GM23248 (cell line): ENCODE results near the gene ZNF541. TPM values are rescaled to one million over a fixed set of nuclear protein-coding genes. Genes with fewer than 3 reads are reported as not detected.

ENCODE experiments used
- DNase-seq: peaks from one replicate; pipeline ENCODE4 v3.0.0-alpha.2; 2015
- H2AFZ ChIP-seq: fragments of 200-600 bp; sonication (generic); 2 replicates; pipeline ENCODE4 v1.6.1; 2016; ENCODE audit warnings: antibody characterized with exemption
- H3F3A ChIP-seq: fragments of 200-600 bp; sonication (generic); 2 replicates; pipeline ENCODE4 v1.6.1; 2016; ENCODE audit warnings: mild to moderate bottlenecking, antibody characterized with exemption, mixed run types; ENCODE audit not compliant: insufficient read depth
- H3K27ac ChIP-seq: fragments of 200-600 bp; sonication (generic); 2 replicates; pipeline ENCODE4 v1.5.1; 2016; ENCODE audit warnings: mild to moderate bottlenecking
- H3K27me3 ChIP-seq: fragments of 200-600 bp; sonication (generic); replicated peaks from 2 replicates; pipeline ENCODE4 v1.6.1; 2016; ENCODE audit warnings: mild to moderate bottlenecking; ENCODE audit not compliant: insufficient read depth
- H3K36me3 ChIP-seq: fragments of 200-600 bp; sonication (generic); 2 replicates; pipeline ENCODE4 v1.6.1; 2016; ENCODE audit warnings: low read depth, mild to moderate bottlenecking
- H3K4me1 ChIP-seq: fragments of 200-600 bp; sonication (generic); 2 replicates; pipeline ENCODE4 v1.6.1; 2016; ENCODE audit warnings: mild to moderate bottlenecking; ENCODE audit not compliant: insufficient read depth
- H3K4me2 ChIP-seq: fragments of 200-600 bp; sonication (generic); one replicate; pipeline ENCODE4 v1.6.1; 2016; ENCODE audit warnings: mild to moderate bottlenecking; ENCODE audit not compliant: unreplicated experiment
- H3K4me3 ChIP-seq: fragments of 200-600 bp; sonication (generic); 2 replicates; pipeline ENCODE4 v1.5.1; 2016; ENCODE audit warnings: mild to moderate bottlenecking
- H3K79me2 ChIP-seq: fragments of 200-600 bp; sonication (generic); 2 replicates; pipeline ENCODE4 v1.6.1; 2016; ENCODE audit warnings: mild to moderate bottlenecking; ENCODE audit not compliant: insufficient read depth
- H3K9ac ChIP-seq: fragments of 200-600 bp; sonication (generic); 2 replicates; pipeline ENCODE4 v1.6.1; 2016; ENCODE audit warnings: mild to moderate bottlenecking
- H3K9me2 ChIP-seq: fragments of 200-600 bp; sonication (generic); 2 replicates; pipeline ENCODE4 v1.6.1; 2016; ENCODE audit warnings: mixed run types, mild to moderate bottlenecking, moderate library complexity; ENCODE audit not compliant: insufficient read depth
- H3K9me3 ChIP-seq: fragments of 200-600 bp; sonication (generic); one replicate; pipeline ENCODE4 v1.6.1; 2017; ENCODE audit warnings: low read depth
- H4K20me1 ChIP-seq: fragments of 200-600 bp; sonication (generic); 2 replicates; pipeline ENCODE4 v1.6.0; 2016; ENCODE audit not compliant: insufficient read depth
- EZH2 ChIP-seq: fragments of 200-600 bp; sonication (generic); IDR thresholded peaks from 2 replicates; pipeline ENCODE4 v1.6.1; 2018; ENCODE audit warnings: antibody characterized with exemption, mild to moderate bottlenecking; ENCODE audit not compliant: insufficient read depth, poor library complexity, severe bottlenecking
- EZH2phosphoT487 ChIP-seq: fragments of 200-600 bp; sonication (generic); IDR thresholded peaks from 2 replicates; pipeline ENCODE4 v1.6.1; 2018; ENCODE audit warnings: antibody characterized with exemption, moderate library complexity, mild to moderate bottlenecking, low read depth; ENCODE audit not compliant: insufficient read depth
- WGBS, 2 experiments: methylation state at CpG; one replicate each; pipeline ENCODE4 v1.1.6; 2015 to 2017; ENCODE audit warnings: low lambda C conversion rate in 2 of 2, low coverage in 1 of 2; ENCODE audit errors: missing lambda C conversion rate in 2 of 2; 5-methylcytosine and 5-hydroxymethylcytosine counted together
- in situ Hi-C: fragments of 300-500 bp; cut with MboI; formaldehyde crosslinking; loops from 2 replicates; pipeline ENCODE4 v1.15.0; 2020
- polyA plus RNA-seq: library from polyadenylated mRNA; unstranded; fragments of >200 nt; fragmentation: Nextera tagmentation; extraction: Ambion mirVana; gene quantifications from 2 replicates; pipeline ENCODE4 v1.2.1, GENCODE V29; 2016
- total RNA-seq: library from RNA; depleted of rRNA; stranded (reverse); fragments of >200 nt; shearing (Covaris generic); gene quantifications from 2 replicates; pipeline ENCODE4 v1.2.3, GENCODE V29; 2014; rRNA removed

Gene ZNF541
- not detected in 2 replicates for total RNA-seq
- polyA plus RNA-seq, result 0.11 and 0.15 TPM in 2 replicates

DNA sequence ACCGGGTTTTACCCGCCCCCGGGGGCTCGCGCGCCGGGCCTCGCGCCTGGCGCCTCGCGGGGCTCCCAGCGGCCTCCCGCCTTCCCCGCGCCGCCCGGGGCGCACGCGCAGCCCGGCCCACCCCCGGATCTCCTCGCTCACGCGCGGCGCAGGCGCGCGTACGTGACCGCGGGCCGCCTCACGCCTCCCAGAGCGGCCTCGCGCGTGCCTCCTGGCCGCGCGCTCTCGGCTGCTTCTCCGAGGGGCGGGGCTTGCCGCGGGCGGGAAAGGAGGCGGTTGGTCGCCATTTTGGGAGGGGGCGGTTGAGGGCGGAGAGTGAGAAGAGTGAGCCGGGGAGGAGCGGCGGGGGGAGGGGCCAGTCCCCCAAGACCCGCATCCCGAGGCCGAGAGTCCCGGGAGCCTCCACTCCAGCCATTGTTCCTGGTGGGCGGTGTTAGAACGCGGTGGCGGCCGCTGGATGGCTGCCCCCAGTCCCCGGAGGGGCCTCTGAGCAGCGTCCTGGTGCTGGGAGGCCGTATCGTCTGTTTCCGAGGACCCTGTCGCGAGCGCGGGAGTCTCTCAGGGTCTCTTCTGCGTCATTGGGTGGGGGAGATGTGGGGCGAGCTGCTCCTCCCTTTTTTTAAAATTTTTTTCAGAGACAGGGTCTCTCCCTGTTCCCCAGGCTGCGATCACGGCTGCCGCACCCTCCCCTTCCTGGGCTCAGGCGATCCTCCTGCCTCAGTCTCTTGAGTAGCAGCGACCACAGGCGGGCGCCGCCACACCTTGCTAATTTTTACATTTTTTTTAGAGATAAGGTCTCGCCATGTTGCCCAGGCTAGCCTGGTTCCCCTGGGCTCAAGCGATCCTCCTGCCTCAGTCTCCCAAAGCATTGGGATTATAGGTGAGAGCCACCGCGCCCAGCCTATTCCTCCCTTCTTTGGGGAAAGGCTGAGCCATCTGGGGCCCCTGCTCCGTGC is at the start of gene ZNF541:
Gene ZNF541, minus strand, starts transcription at position 78 of the 956 bp plus-strand sequence. CDS start 17,292 bp downstream, outside the sequence.
- Histone ChIP-seq H3K36me3 (no peaks in the 10 kb centered on the region), H3K9me3 (no peaks in the 10 kb centered on the region), H3F3A (0 out of 2 replicates have a peak, but pooled peaks cover 8% of the 10 kb centered on the region), H3K9me2 (no peaks in the 10 kb centered on the region), H2AFZ (peak within 1 kb of the TSS; percentile 78), H3K4me1 (no peaks in the 10 kb centered on the region), H3K9ac (no peak within 1 kb of the TSS; the same call in 1 of the 2 replicates), H4K20me1 (no peaks in the 10 kb centered on the region), H3K27ac (no peak within 1 kb of the TSS), H3K27me3 (0 out of 2 replicates have a peak, but pooled peaks cover 12% of the 10 kb centered on the region), H3K4me2 (peak within 1 kb of the TSS; percentile 36), H3K4me3 (peak within 1 kb of the TSS; percentile 30), H3K79me2 (no peaks in the 10 kb centered on the region)
- peak; percentile 69 for DNase-seq
- 19 to 36% methylated on average over 29 to 89 of the region's 89 CpGs for WGBS, 2 experiments
- in situ Hi-C loops, result no loop called here
- TF ChIP-seq EZH2, result no peak

DNA sequence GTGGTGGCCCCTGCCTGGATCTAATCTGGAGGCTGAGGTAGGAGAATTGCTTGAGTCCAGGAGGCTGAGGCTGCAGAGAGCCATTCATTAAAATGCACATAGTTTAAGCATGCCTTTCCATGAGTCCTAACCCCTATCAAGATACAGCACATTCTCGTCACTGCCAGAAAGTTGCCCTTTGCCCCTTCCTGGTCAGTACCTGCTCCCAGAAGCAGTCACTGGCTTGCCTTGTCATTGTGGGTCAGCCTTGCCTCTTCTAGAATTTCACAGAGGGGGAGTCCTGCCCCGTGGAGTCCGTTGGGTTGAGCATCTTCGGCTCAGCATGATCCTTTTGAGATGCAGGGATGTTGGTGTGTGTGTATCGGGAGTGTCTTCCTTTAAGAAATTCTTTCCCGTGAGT is 46.8 kb upstream of the ZNF541 start:
- DNase-seq, result no peak
- Histone ChIP-seq H4K20me1 (peaks cover 8% of the 10 kb centered on the region; the same call in 1 of the 2 replicates), H2AFZ (no peak overlapping the region), H3K79me2 (peaks cover 100% of the 10 kb centered on the region), H3F3A (no peaks in the 10 kb centered on the region), H3K4me1 (no peaks in the 10 kb centered on the region), H3K9me3 (no peaks in the 10 kb centered on the region), H3K36me3 (no peaks in the 10 kb centered on the region), H3K27ac (no peak overlapping the region), H3K4me3 (no peak overlapping the region), H3K4me2 (no peak overlapping the region), H3K27me3 (no peaks in the 10 kb centered on the region), H3K9ac (no peak overlapping the region), H3K9me2 (no peaks in the 10 kb centered on the region)
- WGBS, 2 experiments, result 71 to 72% methylated on average over 6 of the region's 6 CpGs
- in situ Hi-C loops, result no loop called here
- TF ChIP-seq EZH2, result no peak
- no peak for TF ChIP-seq EZH2phosphoT487

GRCh38 chr19:47618771-47619170 is 45.8 kb upstream of the ZNF541 start:
- Histone ChIP-seq H3K4me3 (no peak overlapping the region), H3K79me2 (peaks cover 100% of the 10 kb centered on the region), H3K9me3 (no peaks in the 10 kb centered on the region), H3K27ac (no peak overlapping the region), H4K20me1 (peaks cover 8% of the 10 kb centered on the region; the same call in 1 of the 2 replicates), H3K27me3 (no peaks in the 10 kb centered on the region), H3K36me3 (no peaks in the 10 kb centered on the region), H3K9me2 (no peaks in the 10 kb centered on the region), H2AFZ (no peak overlapping the region), H3K4me1 (peaks cover 3% of the 10 kb centered on the region; the same call in 1 of the 2 replicates), H3F3A (0 out of 2 replicates have a peak, but pooled peaks cover 1% of the 10 kb centered on the region), H3K9ac (no peak overlapping the region), H3K4me2 (no peak overlapping the region)
- no peak for TF ChIP-seq EZH2phosphoT487
- TF ChIP-seq EZH2, result no peak
- peak; percentile 55 for DNase-seq
- in situ Hi-C loops, result no loop called here
- 59 to 69% methylated on average over 13 to 14 of the region's 14 CpGs for WGBS, 2 experiments

DNA sequence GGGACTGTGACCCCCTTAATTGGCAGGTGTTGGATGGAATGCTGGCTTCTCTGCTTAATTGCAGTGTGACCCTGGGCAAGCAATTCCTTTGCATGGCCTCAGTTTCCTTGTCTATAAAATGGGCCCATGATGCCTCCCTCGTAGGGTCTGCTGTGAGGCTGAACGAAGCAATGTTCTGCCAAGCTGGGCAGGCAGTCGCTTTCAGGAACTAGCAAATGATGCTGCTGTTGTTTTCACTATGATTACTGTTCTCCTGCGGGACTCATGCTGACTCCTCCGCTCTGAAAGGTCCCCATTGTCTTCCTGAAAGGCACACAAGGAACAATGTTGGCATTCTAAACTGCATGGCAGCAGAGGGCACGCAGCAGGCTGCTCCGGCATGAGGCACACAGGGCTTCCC is 42.8 kb upstream of the ZNF541 start:
- peaks cover 5% of the 10 kb centered on the region; the same call in 1 of the 2 replicates for H4K20me1 ChIP-seq
- WGBS, 2 experiments, result 92 to 93% methylated on average over 7 of the region's 7 CpGs

More for the DNA sequence above, 42.8 kb upstream of the ZNF541 start:
- Histone ChIP-seq H3F3A (peaks cover 11% of the 10 kb centered on the region; the same call in 1 of the 2 replicates), H3K9me3 (no peaks in the 10 kb centered on the region), H3K4me2 (no peak overlapping the region), H3K9ac (no peak overlapping the region), H3K9me2 (no peaks in the 10 kb centered on the region), H3K36me3 (no peaks in the 10 kb centered on the region), H3K4me1 (peaks cover 19% of the 10 kb centered on the region), H3K79me2 (peaks cover 100% of the 10 kb centered on the region), H3K27ac (no peak overlapping the region), H2AFZ (no peak overlapping the region), H3K27me3 (no peaks in the 10 kb centered on the region), H3K4me3 (no peak overlapping the region)
- no peak for TF ChIP-seq EZH2
- TF ChIP-seq EZH2phosphoT487, result no peak
- no peak for DNase-seq
- in situ Hi-C loops, result no loop called here
